Psoas muscle (tissue), 8 donors: ENCODE measurements around the gene DCTPP1. TPM values are rescaled to one million over a fixed set of nuclear protein-coding genes. Genes with fewer than 3 reads are reported as not detected.

ENCODE experiments used
- ATAC-seq, 4 donors: fragments of 200-7000 bp; cut with Tn5 transposase; one replicate each; pipeline ENCODE4 v1.9.1; 2020; ENCODE audit warnings: moderate library complexity in 3 of 4, mild to moderate bottlenecking in 2 of 4
- DNase-seq, 2 donors: peaks; one replicate each; pipeline ENCODE4 v3.0.0-alpha.2; 2020
- H3K27ac ChIP-seq: fragments of 200-600 bp; one replicate; pipeline ENCODE4 v1.8.0; 2022
- H3K27me3 ChIP-seq, 3 donors: fragments of 200-600 bp in 1 of 3; one replicate each; pipeline versions ENCODE4 v1.6.1 to v1.8.0; 2013 to 2022; ENCODE audit warnings: low read length in 2 of 3, mild to moderate bottlenecking in 2 of 3, moderate library complexity in 1 of 3; ENCODE audit not compliant: insufficient read depth in 3 of 3
- H3K36me3 ChIP-seq, 2 donors: fragments of 200-600 bp in 1 of 2; one replicate each; pipeline versions ENCODE4 v1.6.1 to v1.8.0; 2013 to 2022; ENCODE audit warnings: low read depth in 1 of 2, mild to moderate bottlenecking in 1 of 2, moderate library complexity in 1 of 2; ENCODE audit not compliant: insufficient read depth in 1 of 2
- H3K4me1 ChIP-seq: fragments of 200-600 bp; one replicate; pipeline ENCODE4 v1.8.0; 2022
- H3K4me3 ChIP-seq: fragments of 200-600 bp; one replicate; pipeline ENCODE4 v1.8.0; 2022; ENCODE audit warnings: mild to moderate bottlenecking
- H3K9me3 ChIP-seq: fragments of 200-600 bp; one replicate; pipeline ENCODE4 v1.8.0; 2022
- WGBS, 3 donors: extraction: QIAGEN DNeasy Blood & Tissue Kit; methylation state at CpG; one replicate each; pipeline versions ENCODE4 v1.1.6 to v1.1.7; 2013; 5-methylcytosine and 5-hydroxymethylcytosine counted together
- intact Hi-C, 2 donors: fragments of 100-400 bp; cut with DNase I; formaldehyde crosslinking; loops; one replicate each; pipeline versions ENCODE4 v1.11.0 to v1.14.2; 2022
- polyA plus RNA-seq, 3 donors: library from polyadenylated mRNA; stranded (reverse); fragments of 200-250 nt; gene quantifications; one replicate each; pipeline ENCODE4 v1.2.3, GENCODE V29; 2013
- total RNA-seq, 4 donors: library from RNA; stranded (reverse); fragmentation: NEBNext Ultra II Directional in 2 of 4; extraction: Animal tissue kit (Norgen Biotek cat#: 25700) in 2 of 4; gene quantifications; one replicate each; pipeline versions ENCODE4 v1.2.1 to v1.2.4, GENCODE V29; 2021 to 2023
- TF ChIP-seq, protein P1 (sequence below): fragments of 200-600 bp; IDR thresholded peaks from one replicate; pipeline ENCODE4 v1.8.0; 2022; ENCODE audit warnings: antibody characterized with exemption
- donor health status: healthy with polysubstance abuse.
- donor health status: DM: no; HTN: no; CAD: no; lungs with moderate emphysema.
- donor health status: Bipolar disorder and iron deficiency.
- donor health status: healthy.
- donor health status: DM: yes; HTN: yes; CAD: no.
- donor health status: DM: no; HTN: no; CAD: no.
- donor health status: DM: no; HTN: no; CAD: no.
- donor health status: DM: yes; HTN: yes; CAD: no.

DCTPP1 gene
- total and polyA plus RNA-seq, 7 donors, result 23.3 to 84.2 (median 42.2) TPM

GRCh38 chr16:30409125-30410060, 20.4 kb downstream of the DCTPP1 start:
- peak; percentile 76 to 78 (median 78) for ATAC-seq
- DNase-seq, result peak; percentile 91 to 96
- peaks cover 2 to 42% of the 10 kb centered on the region in 2 donors for H3K36me3 ChIP-seq
- H3K4me1 ChIP-seq, result peaks cover 21% of the 10 kb centered on the region
- WGBS, 3 donors, result 38 to 50% (median 41%) methylated on average over 15 of the region's 15 CpGs
- TF ChIP-seq, protein P1, sequence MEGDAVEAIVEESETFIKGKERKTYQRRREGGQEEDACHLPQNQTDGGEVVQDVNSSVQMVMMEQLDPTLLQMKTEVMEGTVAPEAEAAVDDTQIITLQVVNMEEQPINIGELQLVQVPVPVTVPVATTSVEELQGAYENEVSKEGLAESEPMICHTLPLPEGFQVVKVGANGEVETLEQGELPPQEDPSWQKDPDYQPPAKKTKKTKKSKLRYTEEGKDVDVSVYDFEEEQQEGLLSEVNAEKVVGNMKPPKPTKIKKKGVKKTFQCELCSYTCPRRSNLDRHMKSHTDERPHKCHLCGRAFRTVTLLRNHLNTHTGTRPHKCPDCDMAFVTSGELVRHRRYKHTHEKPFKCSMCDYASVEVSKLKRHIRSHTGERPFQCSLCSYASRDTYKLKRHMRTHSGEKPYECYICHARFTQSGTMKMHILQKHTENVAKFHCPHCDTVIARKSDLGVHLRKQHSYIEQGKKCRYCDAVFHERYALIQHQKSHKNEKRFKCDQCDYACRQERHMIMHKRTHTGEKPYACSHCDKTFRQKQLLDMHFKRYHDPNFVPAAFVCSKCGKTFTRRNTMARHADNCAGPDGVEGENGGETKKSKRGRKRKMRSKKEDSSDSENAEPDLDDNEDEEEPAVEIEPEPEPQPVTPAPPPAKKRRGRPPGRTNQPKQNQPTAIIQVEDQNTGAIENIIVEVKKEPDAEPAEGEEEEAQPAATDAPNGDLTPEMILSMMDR, result peak; percentile 96
- no peaks in the 10 kb centered on the region for H3K27me3 ChIP-seq
- intact Hi-C loops, result loop anchor here in 1 of 2 donors (5.0 to 10.0 kb wide), 2 partner anchors 37 to 315 kb away; partner anchors contain the start of genes MYL11, TBC1D10B, TBX6 and YPEL3
- H3K9me3 ChIP-seq, result no peaks in the 10 kb centered on the region
- H3K27ac ChIP-seq, result no peak overlapping the region
- H3K4me3 ChIP-seq, result no peak overlapping the region

DNA sequence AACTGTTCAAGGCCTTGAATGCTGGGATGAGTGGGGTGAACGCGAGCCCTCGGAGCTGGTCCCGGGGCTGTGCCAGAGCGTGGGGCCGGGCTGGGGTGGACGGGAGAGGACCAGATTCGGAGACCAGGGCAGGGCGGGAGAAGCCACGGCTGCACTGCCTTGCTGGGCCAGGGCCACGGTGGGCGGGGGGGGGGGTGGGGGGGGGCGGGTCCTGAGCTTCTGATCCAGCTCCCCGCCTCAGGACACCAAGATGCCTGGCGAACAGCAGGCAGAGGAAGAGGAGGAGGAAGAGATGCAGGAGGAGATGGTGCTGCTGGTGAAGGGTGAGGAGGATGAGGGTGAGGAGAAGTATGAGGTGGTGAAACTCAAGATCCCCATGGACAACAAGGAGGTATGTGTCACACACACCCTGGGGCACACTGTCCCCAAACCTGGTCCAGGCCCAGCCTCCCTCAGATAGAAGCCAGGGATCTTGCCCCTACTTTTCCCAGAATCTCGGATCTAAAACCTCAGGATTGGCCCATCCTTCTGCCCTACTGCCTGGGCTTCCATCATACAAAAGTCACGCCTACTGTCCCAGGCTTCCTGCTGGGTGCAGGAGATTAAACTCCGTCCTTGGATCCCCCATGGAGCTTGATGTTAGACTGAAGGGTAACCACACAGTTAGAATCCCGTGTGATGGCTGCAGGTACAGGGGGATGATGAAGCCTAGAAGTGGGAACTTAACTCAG, 21.9 kb downstream of the DCTPP1 start:
- Histone ChIP-seq H3K4me3 (peak overlapping the region; percentile 69), H3K27ac (peak overlapping the region; percentile 83), H3K9me3 (no peaks in the 10 kb centered on the region), H3K4me1 (peaks cover 21% of the 10 kb centered on the region), H3K36me3 (peaks cover 0 to 28% of the 10 kb centered on the region in 2 donors), H3K27me3 (no peaks in the 10 kb centered on the region)
- intact Hi-C loops, result loop anchor here in 1 of 2 donors (5.0 to 10.0 kb wide), 2 partner anchors 36 to 313 kb away; partner anchors contain the start of genes MYL11, TBC1D10B, TBX6 and YPEL3
- TF ChIP-seq, protein P1, result no peak
- DNase-seq (no peak), ATAC-seq (peak in 2 of 4 donors; percentile 41 to 43)
- WGBS, 3 donors, result 9 to 36% (median 14%) methylated on average over 7 to 19 of the region's 19 CpGs

DNA sequence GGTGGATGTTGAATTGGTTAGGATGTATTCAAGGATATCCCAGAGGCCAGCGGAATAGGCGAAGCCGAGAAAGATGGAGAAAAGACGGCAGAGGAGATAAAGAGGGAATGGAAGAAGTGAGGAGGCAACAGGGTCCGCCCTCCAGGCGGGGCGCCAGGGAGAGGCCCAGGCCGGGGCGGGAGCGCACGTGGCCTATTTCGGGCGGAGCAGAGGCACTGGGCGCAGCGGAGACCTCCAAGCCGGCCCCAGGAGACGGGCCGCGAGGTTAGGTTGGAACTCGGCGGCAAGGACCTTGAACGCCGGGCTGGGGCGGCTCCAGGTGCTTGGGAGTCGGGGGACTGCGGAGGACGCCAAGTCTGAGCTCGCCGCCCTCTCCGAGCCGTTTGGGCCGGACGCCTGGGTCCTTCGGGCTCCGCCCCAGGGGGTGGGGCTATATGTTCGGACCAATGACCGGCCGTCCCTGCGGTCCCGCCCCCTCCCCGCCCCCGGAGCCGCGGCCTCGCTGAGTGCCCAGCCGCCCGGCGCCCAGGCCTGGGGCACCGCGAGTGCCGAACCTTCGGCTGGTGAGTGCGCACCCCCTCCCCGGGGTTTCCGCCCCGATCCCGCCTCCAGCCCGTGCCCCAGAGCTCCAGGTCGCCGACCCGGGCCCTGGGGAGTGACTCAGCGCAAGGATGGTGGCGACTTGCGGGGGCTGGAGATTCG, 22.6 kb downstream of the DCTPP1 start, which contains the start of gene ZNF771:
Gene ZNF771, plus strand, starts transcription at position 505 of the 702 bp plus-strand sequence. CDS start 448 bp downstream, outside the sequence.
- TF ChIP-seq, protein P1, result no peak
- H3K27me3 ChIP-seq, result no peaks in the 10 kb centered on the region
- peak within 1 kb of the TSS; percentile 69 for H3K4me3 ChIP-seq
- H3K4me1 ChIP-seq, result peaks cover 21% of the 10 kb centered on the region
- peak; percentile 94 to 97 (median 94) for ATAC-seq
- peaks cover 0 to 22% of the 10 kb centered on the region in 2 donors for H3K36me3 ChIP-seq
- peak within 1 kb of the TSS; percentile 83 for H3K27ac ChIP-seq
- H3K9me3 ChIP-seq, result no peaks in the 10 kb centered on the region
- intact Hi-C loops, result loop anchor here in 1 of 2 donors (5.0 to 10.0 kb wide), 2 partner anchors 35 to 312 kb away; partner anchors contain the start of genes MYL11, TBC1D10B, TBX6 and YPEL3
- 0 to 1% (median 1%) methylated on average over 38 to 65 of the region's 65 CpGs for WGBS, 3 donors
- peak; percentile 96 to 97 for DNase-seq

DNA sequence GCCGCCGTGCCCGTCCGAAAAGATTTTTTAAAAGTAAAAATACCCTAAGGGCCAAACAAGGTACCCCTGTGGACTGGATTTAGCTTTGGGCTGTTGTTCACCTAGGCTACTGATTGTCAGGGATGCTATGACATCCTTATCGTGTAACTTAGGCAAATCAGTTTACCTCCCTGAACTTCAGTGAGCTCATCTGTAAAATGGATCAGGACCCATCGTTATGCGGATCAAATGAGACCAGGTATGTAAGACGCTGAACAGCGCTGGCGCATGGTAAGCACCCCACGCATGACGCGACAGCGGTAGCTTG, 23.1 kb downstream of the DCTPP1 start:
- H3K27ac ChIP-seq, result peak overlapping the region; percentile 83
- peaks cover 21% of the 10 kb centered on the region for H3K4me1 ChIP-seq
- H3K36me3 ChIP-seq, result peaks cover 0 to 17% of the 10 kb centered on the region in 2 donors
- no peaks in the 10 kb centered on the region for H3K9me3 ChIP-seq
- TF ChIP-seq, protein P1, result no peak
- no peak for DNase-seq
- no peaks in the 10 kb centered on the region for H3K27me3 ChIP-seq
- intact Hi-C loops, result loop anchor here in 1 of 2 donors (1.0 to 10.0 kb wide), 3 partner anchors 21 to 312 kb away; partner anchors contain the start of genes MYL11, TBC1D10B, TBX6 and YPEL3
- peak in 1 of 4 donors; percentile 2 for ATAC-seq
- WGBS, 3 donors, result 14 to 19% (median 17%) methylated on average over 14 of the region's 14 CpGs
- H3K4me3 ChIP-seq, result peak overlapping the region; percentile 69
